ENCODE data around the gene CEP97. TPM values are rescaled to one million over a fixed set of nuclear protein-coding genes. Genes with fewer than 3 reads are reported as not detected.
"Not testable (repeated sequence)": the region's sequence is repeated elsewhere in the genome, so short reads cannot be mapped to it uniquely, and the experiment has no call there.

Gene CEP97
- total RNA-seq, 3 donors from 2014 or later: 11.8 to 14.1 (median 12.9) TPM

DNA sequence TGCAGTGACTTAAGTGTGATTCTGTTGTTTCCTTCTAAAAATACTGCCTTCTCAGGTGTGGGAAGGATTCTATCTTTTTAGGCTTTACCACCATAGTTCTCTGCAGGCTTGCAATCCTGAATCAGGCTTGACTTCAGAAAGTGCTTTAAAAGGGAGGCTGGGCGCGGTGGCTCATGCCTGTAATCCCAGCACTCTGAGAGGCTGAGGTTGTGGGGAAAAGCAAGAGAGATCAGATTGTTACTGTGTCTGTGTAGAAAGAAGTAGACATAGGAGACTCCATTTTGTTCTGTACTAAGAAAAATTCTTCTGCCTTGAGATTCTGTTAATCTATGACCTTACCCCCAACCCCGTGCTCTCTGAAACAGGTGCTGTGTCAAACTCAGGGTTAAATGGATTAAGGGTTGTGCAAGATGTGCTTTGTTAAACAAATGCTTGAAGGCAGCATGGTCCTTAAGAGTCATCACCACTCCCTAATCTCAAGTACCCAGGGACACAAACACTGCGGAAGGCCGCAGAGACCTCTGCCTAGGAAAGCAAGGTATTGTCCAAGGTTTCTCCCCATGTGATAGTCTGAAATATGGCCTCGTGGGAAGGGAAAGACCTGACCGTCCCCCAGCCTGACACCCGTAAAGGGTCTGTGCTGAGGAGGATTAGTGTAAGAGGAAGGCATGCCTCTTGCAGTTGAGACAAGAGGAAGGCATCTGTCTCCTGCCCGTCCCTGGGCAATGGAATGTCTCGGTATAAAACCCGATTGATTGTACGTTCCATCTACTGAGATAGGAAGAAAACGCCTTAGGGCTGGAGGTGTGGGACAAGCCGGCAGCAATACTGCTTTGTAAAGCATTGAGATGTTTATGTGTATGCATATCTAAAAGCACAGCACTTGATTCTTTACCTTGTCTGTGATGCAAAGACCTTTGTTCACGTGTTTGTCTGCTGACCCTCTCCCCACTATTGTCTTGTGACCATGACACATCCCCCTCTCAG lies 32.4 kb upstream of the CEP97 start:
- H3K9me3 Mint-ChIP-seq; H3K27me3 Mint-ChIP-seq (ENCODE audit: low read depth); DNase-seq; ATAC-seq; H3K36me3 Mint-ChIP-seq (ENCODE audit: insufficient read depth); H3K4me3 Mint-ChIP-seq: not testable (repeated sequence)
- H3K4me1 Mint-ChIP-seq (ENCODE audit: low read depth): peaks cover 16% of the 10 kb centered on the region

DNA sequence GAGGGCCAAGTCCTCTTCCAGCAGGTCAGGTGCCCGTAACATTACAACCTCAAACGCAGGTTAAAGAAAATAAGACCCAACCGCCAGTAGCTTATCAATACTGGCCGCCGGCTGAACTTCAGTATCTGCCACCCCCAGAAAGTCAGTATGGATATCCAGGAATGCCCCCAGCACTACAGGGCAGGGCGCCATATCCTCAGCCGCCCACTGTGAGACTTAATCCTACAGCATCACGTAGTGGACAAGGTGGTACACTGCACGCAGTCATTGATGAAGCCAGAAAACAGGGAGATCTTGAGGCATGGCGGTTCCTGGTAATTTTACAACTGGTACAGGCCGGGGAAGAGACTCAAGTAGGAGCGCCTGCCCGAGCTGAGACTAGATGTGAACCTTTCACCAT lies 30.9 kb upstream of the CEP97 start:
- not testable (repeated sequence) for H3K4me1 Mint-ChIP-seq (ENCODE audit: low read depth); DNase-seq; H3K36me3 Mint-ChIP-seq (ENCODE audit: insufficient read depth); H3K27me3 Mint-ChIP-seq (ENCODE audit: low read depth); H3K4me3 Mint-ChIP-seq; H3K9me3 Mint-ChIP-seq
- ATAC-seq: peak; percentile 74 to 87

DNA sequence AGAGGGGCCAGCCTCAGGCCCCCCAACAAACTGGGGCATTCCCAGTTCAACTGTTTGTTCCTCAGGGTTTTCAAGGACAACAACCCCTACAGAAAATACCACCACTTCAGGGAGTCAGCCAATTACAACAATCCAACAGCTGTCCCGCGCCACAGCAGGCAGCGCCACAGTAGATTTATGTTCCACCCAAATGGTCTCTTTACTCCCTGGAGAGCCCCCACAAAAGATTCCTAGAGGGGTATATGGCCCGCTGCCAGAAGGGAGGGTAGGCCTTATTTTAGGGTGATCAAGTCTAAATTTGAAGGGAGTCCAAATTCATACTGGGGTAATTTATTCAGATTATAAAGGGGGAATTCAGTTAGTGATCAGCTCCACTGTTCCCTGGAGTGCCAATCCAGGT lies 29.6 kb upstream of the CEP97 start:
- H3K27me3 Mint-ChIP-seq (ENCODE audit: low read depth); H3K4me3 Mint-ChIP-seq; ATAC-seq; H3K4me1 Mint-ChIP-seq (ENCODE audit: low read depth); DNase-seq; H3K9me3 Mint-ChIP-seq; H3K36me3 Mint-ChIP-seq (ENCODE audit: insufficient read depth): not testable (repeated sequence)

DNA sequence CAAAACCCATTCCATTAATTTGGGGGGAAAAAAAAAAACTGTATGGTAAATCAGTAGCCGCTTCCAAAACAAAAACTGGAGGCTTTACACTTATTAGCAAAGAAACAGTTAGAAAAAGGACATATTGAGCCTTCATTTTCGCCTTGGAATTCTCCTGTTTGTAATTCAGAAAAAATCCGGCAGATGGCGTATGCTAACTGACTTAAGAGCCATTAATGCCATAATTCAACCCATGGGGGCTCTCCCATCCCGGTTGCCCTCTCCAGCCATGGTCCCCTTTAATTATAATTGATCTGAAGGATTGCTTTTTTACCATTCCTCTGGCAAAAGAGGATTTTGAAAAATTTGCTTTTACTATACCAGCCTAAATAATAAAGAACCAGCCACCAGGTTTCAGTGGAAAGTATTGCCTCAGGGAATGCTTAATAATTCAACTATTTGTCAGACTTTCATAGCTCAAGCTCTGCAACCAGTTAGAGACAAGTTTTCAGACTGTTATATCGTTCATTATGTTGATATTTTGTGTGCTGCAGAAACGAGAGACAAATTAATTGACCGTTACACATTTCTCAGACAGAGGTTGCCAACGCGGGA lies 28.5 kb upstream of the CEP97 start:
- DNase-seq (no peak), ATAC-seq (no peak)
- Mint-ChIP-seq H3K4me3 (no peak overlapping the region), H3K9me3 (no peaks in the 10 kb centered on the region), H3K36me3 (ENCODE audit: insufficient read depth) (no peaks in the 10 kb centered on the region), H3K27me3 (ENCODE audit: low read depth) (no peaks in the 10 kb centered on the region), H3K4me1 (ENCODE audit: low read depth) (peaks cover 5% of the 10 kb centered on the region)

- no peaks in the 10 kb centered on the region for H3K27me3 Mint-ChIP-seq (ENCODE audit: low read depth)
- DNase-seq: no peak
- no peak for ATAC-seq
- H3K36me3 Mint-ChIP-seq (ENCODE audit: insufficient read depth): no peaks in the 10 kb centered on the region
- H3K4me1 Mint-ChIP-seq (ENCODE audit: low read depth): no peaks in the 10 kb centered on the region
- H3K9me3 Mint-ChIP-seq: no peaks in the 10 kb centered on the region
- H3K4me3 Mint-ChIP-seq: no peak overlapping the region
These were observed 22.4 kb upstream of the CEP97 start for GRCh38 chr3:101701696-101702634.

GRCh38 chr3:101702726-101703125 lies 21.7 kb upstream of the CEP97 start:
- ATAC-seq: no peak
- no peaks in the 10 kb centered on the region for H3K4me1 Mint-ChIP-seq (ENCODE audit: low read depth)
- no peaks in the 10 kb centered on the region for H3K36me3 Mint-ChIP-seq (ENCODE audit: insufficient read depth)
- no peak for DNase-seq
- no peaks in the 10 kb centered on the region for H3K27me3 Mint-ChIP-seq (ENCODE audit: low read depth)
- no peak overlapping the region for H3K4me3 Mint-ChIP-seq
- no peaks in the 10 kb centered on the region for H3K9me3 Mint-ChIP-seq

GRCh38 chr3:101703169-101703568 lies 21.2 kb upstream of the CEP97 start:
- Mint-ChIP-seq H3K4me1 (ENCODE audit: low read depth) (no peaks in the 10 kb centered on the region), H3K4me3 (no peak overlapping the region), H3K9me3 (no peaks in the 10 kb centered on the region), H3K36me3 (ENCODE audit: insufficient read depth) (no peaks in the 10 kb centered on the region), H3K27me3 (ENCODE audit: low read depth) (no peaks in the 10 kb centered on the region)
- ATAC-seq: no peak
- DNase-seq: no peak

DNA sequence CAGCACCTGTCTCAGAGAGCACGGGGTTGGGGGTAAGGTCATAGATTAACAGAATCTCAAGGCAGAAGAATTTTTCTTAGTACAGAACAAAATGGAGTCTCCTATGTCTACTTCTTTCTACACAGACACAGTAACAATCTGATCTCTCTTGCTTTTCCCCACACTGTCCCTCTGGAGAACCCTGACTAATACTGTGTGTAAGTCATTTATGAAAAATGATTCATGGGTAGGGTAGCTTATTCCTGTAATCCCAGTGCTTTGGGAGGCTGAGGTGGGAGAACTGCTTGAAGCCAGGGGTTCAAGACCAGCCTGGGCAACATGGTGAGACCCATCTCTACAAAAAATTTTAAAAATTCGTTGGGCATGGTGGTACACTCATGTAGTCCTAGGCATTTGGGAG lies 19.8 kb upstream of the CEP97 start:
- H3K4me1 Mint-ChIP-seq (ENCODE audit: low read depth); DNase-seq; ATAC-seq; H3K4me3 Mint-ChIP-seq; H3K27me3 Mint-ChIP-seq (ENCODE audit: low read depth); H3K9me3 Mint-ChIP-seq; H3K36me3 Mint-ChIP-seq (ENCODE audit: insufficient read depth): not testable (repeated sequence)

DNA sequence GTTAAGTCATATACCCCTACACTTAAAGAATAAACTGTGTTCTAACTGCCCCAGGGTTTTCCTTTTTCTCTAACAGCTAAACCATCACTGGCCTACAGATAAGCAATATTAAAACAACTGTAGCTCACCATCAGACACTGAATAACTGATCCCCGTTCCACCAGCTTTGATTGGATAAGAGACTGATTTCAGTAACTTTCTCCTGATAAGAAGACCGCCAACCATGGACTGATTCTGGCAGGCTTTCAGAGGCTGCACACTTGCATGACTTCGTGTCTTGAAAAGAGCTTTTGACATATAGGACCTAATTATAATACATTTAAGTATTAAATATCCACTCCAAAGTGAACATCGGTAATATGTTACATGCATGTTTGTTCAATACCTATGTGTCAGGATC lies 15.3 kb upstream of the CEP97 start:
- ATAC-seq (no peak), DNase-seq (no peak)
- Mint-ChIP-seq H3K4me3 (no peak overlapping the region), H3K4me1 (ENCODE audit: low read depth) (no peaks in the 10 kb centered on the region), H3K27me3 (ENCODE audit: low read depth) (no peaks in the 10 kb centered on the region), H3K36me3 (ENCODE audit: insufficient read depth) (peaks cover 2% of the 10 kb centered on the region), H3K9me3 (no peaks in the 10 kb centered on the region)

DNA sequence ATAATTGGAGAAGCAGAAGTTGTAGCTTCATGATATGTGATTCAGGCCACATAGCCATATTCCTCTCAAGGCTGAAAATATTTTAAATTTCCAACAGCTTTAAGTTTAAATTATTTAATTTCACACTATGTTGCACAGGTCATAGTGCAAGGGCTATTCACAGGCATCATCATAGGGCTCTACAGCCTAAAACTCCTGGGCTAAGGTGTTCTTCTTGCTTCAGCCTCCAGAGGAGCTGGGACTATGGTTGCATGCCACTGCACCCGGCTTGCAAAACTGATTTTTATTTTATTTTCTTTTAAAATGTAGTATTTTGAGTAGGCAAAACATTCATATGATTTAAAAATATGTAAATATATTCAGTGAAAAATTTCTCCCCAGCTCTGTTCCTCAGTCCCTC lies 6.0 kb upstream of the CEP97 start:
- no peak for ATAC-seq
- no peak for DNase-seq
- Mint-ChIP-seq H3K27me3 (ENCODE audit: low read depth) (no peaks in the 10 kb centered on the region), H3K4me1 (ENCODE audit: low read depth) (peaks cover 25% of the 10 kb centered on the region), H3K4me3 (no peak overlapping the region), H3K36me3 (ENCODE audit: insufficient read depth) (no peaks in the 10 kb centered on the region), H3K9me3 (no peaks in the 10 kb centered on the region)

- Mint-ChIP-seq H3K27me3 (ENCODE audit: low read depth) (no peaks in the 10 kb centered on the region), H3K4me3 (no peak overlapping the region), H3K9me3 (no peaks in the 10 kb centered on the region), H3K4me1 (ENCODE audit: low read depth) (peaks cover 30% of the 10 kb centered on the region), H3K36me3 (ENCODE audit: insufficient read depth) (no peaks in the 10 kb centered on the region)
- DNase-seq (no peak), ATAC-seq (no peak)
These were observed 4.7 kb upstream of the CEP97 start for GRCh38 chr3:101719604-101720185.

- Mint-ChIP-seq H3K9me3 (no peaks in the 10 kb centered on the region), H3K36me3 (ENCODE audit: insufficient read depth) (no peaks in the 10 kb centered on the region), H3K4me3 (peak overlapping the region; percentile 3), H3K4me1 (ENCODE audit: low read depth) (peaks cover 36% of the 10 kb centered on the region), H3K27me3 (ENCODE audit: low read depth) (no peaks in the 10 kb centered on the region)
- DNase-seq (no peak), ATAC-seq (peak; percentile 8 to 15)
These were observed 3.3 kb upstream of the CEP97 start for GRCh38 chr3:101720851-101721840.

Data from activated T-cell treated with anti-CD3 and anti-CD28 coated beads, Interleukin-2, amount 50 U/mL, for 4 hours (primary cell).